ENCODE measurements around the gene NET1. TPM values are rescaled to one million over a fixed set of nuclear protein-coding genes. Genes with fewer than 3 reads are reported as not detected.
"Not testable (repeated sequence)": the region's sequence is repeated elsewhere in the genome, so short reads cannot be mapped to it uniquely, and the experiment has no call there.

The NET1 gene
- total RNA-seq, 1 donor from 2014 or later: 22.5 TPM

DNA sequence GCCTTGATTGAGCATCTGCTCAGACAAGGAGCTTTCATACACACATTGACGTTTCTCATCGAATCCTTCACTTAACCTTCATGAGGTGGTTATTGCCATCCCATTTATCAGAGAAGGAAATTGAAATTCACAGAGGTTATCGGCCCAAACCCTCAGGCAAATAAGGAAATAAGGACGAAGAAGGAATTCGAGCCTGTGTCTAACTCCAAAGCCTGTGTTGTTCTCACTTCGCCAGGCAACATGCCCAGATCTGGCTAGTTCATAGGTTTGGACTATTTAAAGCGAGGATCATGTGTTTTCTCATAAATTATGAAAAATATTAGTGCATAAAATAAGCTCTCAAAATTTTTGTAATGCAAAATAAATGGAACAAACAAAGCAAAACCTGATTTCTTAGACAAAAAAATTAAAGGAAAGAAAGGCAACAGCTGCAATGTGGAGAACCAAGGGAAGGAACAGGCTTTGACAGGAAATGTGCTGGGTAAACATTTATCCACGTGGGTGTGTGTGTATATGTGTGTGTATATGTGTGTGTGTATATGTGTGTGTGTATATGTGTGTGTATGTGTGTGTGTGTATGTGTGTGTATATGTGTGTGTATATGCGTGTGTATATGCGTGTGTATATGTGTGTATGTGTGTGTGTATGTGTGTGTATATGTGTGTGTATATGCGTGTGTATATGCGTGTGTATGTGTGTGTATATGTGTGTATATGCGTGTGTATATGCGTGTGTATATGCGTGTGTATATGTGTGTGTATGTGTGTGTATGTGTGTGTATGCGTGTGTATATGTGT, 42.8 kb upstream of the NET1 start:
- no peaks in the 10 kb centered on the region for H3K36me3 Mint-ChIP-seq (ENCODE audit: low read depth)
- H3K27ac Mint-ChIP-seq: no peak overlapping the region
- H3K4me3 Mint-ChIP-seq: no peak overlapping the region
- POLR2A ChIA-PET: no interaction called here
- ATAC-seq (ENCODE audit: low read depth) (no peak), DNase-seq (no peak)
- peaks cover 2% of the 10 kb centered on the region for H3K9me3 Mint-ChIP-seq
- CTCF ChIA-PET: no interaction called here
- H3K4me1 Mint-ChIP-seq: no peaks in the 10 kb centered on the region
- H3K27me3 Mint-ChIP-seq: peaks cover 7% of the 10 kb centered on the region
- TF ChIP-seq, protein P1, sequence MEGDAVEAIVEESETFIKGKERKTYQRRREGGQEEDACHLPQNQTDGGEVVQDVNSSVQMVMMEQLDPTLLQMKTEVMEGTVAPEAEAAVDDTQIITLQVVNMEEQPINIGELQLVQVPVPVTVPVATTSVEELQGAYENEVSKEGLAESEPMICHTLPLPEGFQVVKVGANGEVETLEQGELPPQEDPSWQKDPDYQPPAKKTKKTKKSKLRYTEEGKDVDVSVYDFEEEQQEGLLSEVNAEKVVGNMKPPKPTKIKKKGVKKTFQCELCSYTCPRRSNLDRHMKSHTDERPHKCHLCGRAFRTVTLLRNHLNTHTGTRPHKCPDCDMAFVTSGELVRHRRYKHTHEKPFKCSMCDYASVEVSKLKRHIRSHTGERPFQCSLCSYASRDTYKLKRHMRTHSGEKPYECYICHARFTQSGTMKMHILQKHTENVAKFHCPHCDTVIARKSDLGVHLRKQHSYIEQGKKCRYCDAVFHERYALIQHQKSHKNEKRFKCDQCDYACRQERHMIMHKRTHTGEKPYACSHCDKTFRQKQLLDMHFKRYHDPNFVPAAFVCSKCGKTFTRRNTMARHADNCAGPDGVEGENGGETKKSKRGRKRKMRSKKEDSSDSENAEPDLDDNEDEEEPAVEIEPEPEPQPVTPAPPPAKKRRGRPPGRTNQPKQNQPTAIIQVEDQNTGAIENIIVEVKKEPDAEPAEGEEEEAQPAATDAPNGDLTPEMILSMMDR (IDR thresholded peaks at IDR 0.05): no peak
- intact Hi-C loops (cut with micrococcal nuclease): no loop called here

DNA sequence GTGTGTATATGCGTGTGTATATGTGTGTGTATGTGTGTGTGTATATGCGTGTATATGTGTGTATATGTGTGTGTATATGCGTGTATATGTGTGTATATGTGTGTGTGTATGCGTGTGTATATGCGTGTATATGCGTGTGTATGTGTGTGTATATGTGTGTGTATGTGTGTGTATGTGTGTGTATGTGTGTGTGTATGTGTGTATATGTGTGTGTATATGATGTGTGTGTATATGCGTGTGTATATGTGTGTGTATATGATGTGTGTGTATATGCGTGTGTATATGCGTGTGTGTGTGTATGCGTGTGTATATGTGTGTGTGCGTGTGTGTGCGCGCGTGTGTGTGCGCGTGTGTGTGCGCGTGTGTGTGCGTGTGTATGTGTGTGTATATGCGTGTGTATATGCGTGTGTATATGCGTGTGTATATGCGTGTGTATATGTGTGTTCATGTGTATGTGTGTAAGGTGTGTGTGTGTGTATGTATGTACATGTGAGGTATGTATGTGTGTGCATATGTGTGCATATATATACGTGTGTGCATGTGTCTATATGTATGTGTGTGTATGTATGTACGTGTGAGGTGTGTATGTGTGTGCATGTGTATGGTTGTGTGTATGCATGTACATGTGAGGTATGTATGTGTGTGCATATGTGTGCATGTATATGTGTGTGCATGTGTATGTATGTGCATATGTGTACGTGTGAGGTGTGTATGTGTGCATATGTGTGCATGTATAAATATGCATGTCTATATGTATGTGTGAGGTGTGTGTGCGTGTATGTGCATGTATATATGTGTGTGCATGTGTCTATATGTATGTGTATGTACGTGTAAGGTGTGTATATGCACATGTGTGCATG, 41.6 kb upstream of the NET1 start:
- TF ChIP-seq, protein P1 (IDR thresholded peaks at IDR 0.05): no peak

DNA sequence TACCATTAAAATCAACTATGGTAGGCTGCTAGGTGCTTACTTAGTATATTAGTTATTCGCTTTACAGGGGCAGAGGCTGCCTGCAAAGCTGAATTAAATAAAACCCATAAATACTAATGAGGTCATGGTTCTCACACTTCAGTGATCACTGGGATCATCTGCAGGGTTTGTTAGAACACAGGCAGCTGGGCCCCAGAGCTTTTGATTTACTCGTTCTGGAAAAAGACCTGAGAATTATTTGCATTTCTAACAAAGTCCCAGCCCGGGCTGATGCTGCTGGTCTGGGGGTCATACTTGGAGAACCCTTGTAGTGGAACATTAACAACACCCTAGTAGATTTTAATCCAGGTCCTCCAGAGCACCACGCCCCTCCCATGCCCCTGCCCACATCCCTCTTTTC, 39.0 kb upstream of the NET1 start:
- H3K27ac Mint-ChIP-seq: no peak overlapping the region
- ChIA-PET CTCF (no interaction called here), POLR2A (no interaction called here)
- no peak for DNase-seq
- ATAC-seq (ENCODE audit: low read depth): no peak
- no peaks in the 10 kb centered on the region for H3K36me3 Mint-ChIP-seq (ENCODE audit: low read depth)
- TF ChIP-seq, protein P1 (IDR thresholded peaks at IDR 0.05): no peak
- H3K9me3 Mint-ChIP-seq: peaks cover 2% of the 10 kb centered on the region
- no peaks in the 10 kb centered on the region for H3K4me1 Mint-ChIP-seq
- no peak overlapping the region for H3K4me3 Mint-ChIP-seq
- H3K27me3 Mint-ChIP-seq: peaks cover 8% of the 10 kb centered on the region
- intact Hi-C loops (cut with micrococcal nuclease): no loop called here

More for the DNA sequence above, 41.6 kb upstream of the NET1 start:
- intact Hi-C loops (cut with micrococcal nuclease): no loop called here
- Mint-ChIP-seq H3K36me3 (ENCODE audit: low read depth) (no peaks in the 10 kb centered on the region), H3K27me3 (peaks cover 8% of the 10 kb centered on the region), H3K9me3 (peaks cover 2% of the 10 kb centered on the region), H3K4me3 (no peak overlapping the region), H3K4me1 (no peaks in the 10 kb centered on the region), H3K27ac (no peak overlapping the region)
- ChIA-PET CTCF (no interaction called here), POLR2A (no interaction called here)
- DNase-seq (no peak), ATAC-seq (ENCODE audit: low read depth) (no peak)

- ChIA-PET POLR2A (no interaction called here), CTCF (no interaction called here)
- Mint-ChIP-seq H3K4me3 (no peak overlapping the region), H3K4me1 (no peaks in the 10 kb centered on the region), H3K27ac (no peak overlapping the region), H3K27me3 (peaks cover 8% of the 10 kb centered on the region), H3K36me3 (ENCODE audit: low read depth) (no peaks in the 10 kb centered on the region), H3K9me3 (peaks cover 2% of the 10 kb centered on the region)
- TF ChIP-seq, protein P1 (IDR thresholded peaks at IDR 0.05): no peak
- DNase-seq (no peak), ATAC-seq (ENCODE audit: low read depth) (no peak)
- intact Hi-C loops (cut with micrococcal nuclease): no loop called here
These were observed 38.3 kb upstream of the NET1 start for GRCh38 chr10:5373891-5374611.

DNA sequence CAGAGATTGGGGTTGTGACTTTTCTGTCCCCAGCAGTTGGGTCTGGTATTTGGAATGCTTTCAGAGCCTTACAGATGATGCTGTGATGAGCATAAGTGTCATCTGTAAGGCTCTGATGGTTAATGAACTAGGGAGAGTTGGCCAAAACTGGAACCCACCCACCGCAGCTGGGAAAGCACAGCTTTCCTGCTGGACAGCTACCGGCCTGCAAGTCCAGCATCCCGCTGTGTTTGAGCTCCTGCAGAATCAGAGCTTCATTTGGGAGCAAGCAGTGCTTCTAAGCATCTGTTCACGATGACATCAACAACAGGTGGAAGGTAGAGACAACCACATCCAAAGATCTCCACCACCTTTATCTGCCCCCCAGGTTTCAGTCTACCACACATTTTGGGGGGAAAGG, 35.9 kb upstream of the NET1 start:
- no peak for DNase-seq
- Mint-ChIP-seq H3K4me1 (no peaks in the 10 kb centered on the region), H3K4me3 (no peak overlapping the region), H3K27me3 (peaks cover 8% of the 10 kb centered on the region), H3K9me3 (no peaks in the 10 kb centered on the region), H3K27ac (no peak overlapping the region), H3K36me3 (ENCODE audit: low read depth) (no peaks in the 10 kb centered on the region)
- TF ChIP-seq, protein P1 (IDR thresholded peaks at IDR 0.05): no peak
- intact Hi-C loops (cut with micrococcal nuclease): no loop called here
- ChIA-PET CTCF (no interaction called here), POLR2A (no interaction called here)
- ATAC-seq (ENCODE audit: low read depth): no peak

GRCh38 chr10:5379202-5379601, 33.2 kb upstream of the NET1 start:
- not testable (repeated sequence) for ATAC-seq (ENCODE audit: low read depth)

DNA sequence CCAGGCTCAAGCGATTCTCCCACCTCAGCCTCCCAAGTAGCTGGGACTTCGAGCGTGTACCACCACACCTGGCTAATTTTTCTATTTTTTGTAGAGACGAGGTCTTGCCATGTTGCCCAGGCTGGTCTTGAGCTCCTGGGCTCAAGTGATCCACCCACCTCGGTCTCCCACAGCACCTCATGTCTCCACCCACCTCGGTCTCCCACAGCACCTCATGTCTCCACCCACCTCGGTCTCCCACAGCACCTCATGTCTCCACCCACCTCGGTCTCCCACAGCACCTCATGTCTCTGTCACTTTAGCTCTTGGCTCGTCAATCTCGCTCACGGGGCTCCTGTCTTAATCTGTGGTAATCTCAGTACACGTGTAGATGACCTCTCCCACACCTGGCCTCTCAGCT, 32.0 kb upstream of the NET1 start:
- POLR2A ChIA-PET; H3K4me3 Mint-ChIP-seq; intact Hi-C loops (cut with micrococcal nuclease); H3K27me3 Mint-ChIP-seq; H3K4me1 Mint-ChIP-seq; ATAC-seq (ENCODE audit: low read depth); H3K9me3 Mint-ChIP-seq; H3K27ac Mint-ChIP-seq; H3K36me3 Mint-ChIP-seq (ENCODE audit: low read depth); DNase-seq: not testable (repeated sequence)
- CTCF ChIA-PET: interaction anchor here (1.2 kb wide), 1 partner anchor 565 kb away, joined by 3 read pairs; no protein-coding TSS in a partner anchor

More at GRCh38 chr10:5379202-5379601, 33.2 kb upstream of the NET1 start:
- CTCF ChIA-PET: interaction anchor here (1.2 kb wide), 1 partner anchor 564 kb away, joined by 3 read pairs; no protein-coding TSS in a partner anchor
- DNase-seq; H3K36me3 Mint-ChIP-seq (ENCODE audit: low read depth); H3K4me3 Mint-ChIP-seq; H3K9me3 Mint-ChIP-seq; H3K4me1 Mint-ChIP-seq; H3K27me3 Mint-ChIP-seq; H3K27ac Mint-ChIP-seq; POLR2A ChIA-PET; intact Hi-C loops (cut with micrococcal nuclease): not testable (repeated sequence)

Measured in activated B cell treated with CpG ODN at 0.5 μM for 24 hours (primary cell).